CD14-positive monocyte (primary cell): ENCODE results near the gene LOXL3. TPM values are rescaled to one million over a fixed set of nuclear protein-coding genes. Genes with fewer than 3 reads are reported as not detected.

Experiments used
- DNase-seq, 3 donors: peaks; one replicate each; pipeline ENCODE4 v3.0.0-alpha.2; 2011 to 2022
- H2AFZ ChIP-seq: 2 replicates; pipeline ENCODE4 v1.6.0; 2012; ENCODE audit warnings: mild to moderate bottlenecking, low read depth, low read length, inconsistent platforms; ENCODE audit not compliant: insufficient read depth, poor library complexity, severe bottlenecking
- H3K27ac ChIP-seq, 2 donors: 1 replicate in 1 of 2; 2 replicates in 1 of 2; pipeline ENCODE4 v1.5.1; 2012 to 2013; ENCODE audit warnings: low read length in 2 of 2, control low read depth in 1 of 2, inconsistent platforms in 1 of 2, low read depth in 1 of 2, mild to moderate bottlenecking in 1 of 2
- H3K27me3 ChIP-seq, 2 donors: one replicate each; pipeline versions ENCODE4 v1.6.0 to v1.6.1; 2011 to 2013; ENCODE audit warnings: low read length in 2 of 2; ENCODE audit not compliant: control insufficient read depth in 2 of 2, insufficient read depth in 2 of 2
- H3K36me3 ChIP-seq, 2 donors: replicated peaks in 1 of 2; 1 replicate in 1 of 2; 2 replicates in 1 of 2; pipeline versions ENCODE4 v1.5.1 to v1.6.1; 2012 to 2013; ENCODE audit warnings: low read length in 2 of 2, control low read depth in 1 of 2, inconsistent platforms in 1 of 2, mild to moderate bottlenecking in 1 of 2; ENCODE audit not compliant: insufficient read depth in 2 of 2, control insufficient read depth in 1 of 2
- H3K4me1 ChIP-seq, 2 donors: 1 replicate in 1 of 2; 2 replicates in 1 of 2; pipeline versions ENCODE4 v1.5.1 to v1.6.1; 2012 to 2013; ENCODE audit warnings: low read length in 2 of 2, control low read depth in 1 of 2, inconsistent platforms in 1 of 2, mild to moderate bottlenecking in 1 of 2, moderate library complexity in 1 of 2; ENCODE audit not compliant: insufficient read depth in 2 of 2, control insufficient read depth in 1 of 2
- H3K4me2 ChIP-seq: replicated peaks from 2 replicates; pipeline ENCODE3; 2012; ENCODE audit warnings: low read length, moderate library complexity, mild to moderate bottlenecking; ENCODE audit not compliant: poor library complexity, severe bottlenecking; ENCODE audit errors: extremely low read depth
- H3K4me3 ChIP-seq, 3 experiments: fragments of 200-600 bp in 1 of 3; sonication (generic) in 1 of 3; replicated peaks in 1 of 3; 1 replicate in 2 of 3; 2 replicates in 1 of 3; pipeline ENCODE4 v1.5.1; 2011 to 2013; ENCODE audit warnings: low read length in 3 of 3, mild to moderate bottlenecking in 3 of 3, control low read depth in 2 of 3, low read depth in 2 of 3, inconsistent platforms in 1 of 3, moderate library complexity in 1 of 3
- H3K79me2 ChIP-seq: 2 replicates; pipeline ENCODE4 v1.6.0; 2012; ENCODE audit warnings: mild to moderate bottlenecking, control low read depth, inconsistent platforms, low read length, moderate library complexity; ENCODE audit not compliant: insufficient read depth
- H3K9ac ChIP-seq: 2 replicates; pipeline ENCODE4 v1.6.0; 2017; ENCODE audit warnings: low read length, mild to moderate bottlenecking; ENCODE audit not compliant: insufficient read depth, poor library complexity, severe bottlenecking
- H3K9me3 ChIP-seq, 2 donors: replicated peaks in 1 of 2; 1 replicate in 1 of 2; 2 replicates in 1 of 2; pipeline versions ENCODE4 v1.5.1 to v1.6.1; 2012 to 2013; ENCODE audit warnings: low read length in 2 of 2, control low read depth in 1 of 2; ENCODE audit not compliant: control insufficient read depth in 1 of 2, insufficient read depth in 1 of 2
- H4K20me1 ChIP-seq: 2 replicates; pipeline ENCODE4 v1.6.0; 2012; ENCODE audit warnings: mild to moderate bottlenecking, low read length, control low read depth, moderate library complexity; ENCODE audit not compliant: insufficient read depth
- H3K27ac Mint-ChIP-seq, 7 donors: one replicate each; pipeline ENCODE4 v1.8.0; 2020; ENCODE audit warnings: mild to moderate bottlenecking in 7 of 7, mixed read lengths in 7 of 7, moderate library complexity in 6 of 7, inconsistent platforms in 2 of 7
- H3K27me3 Mint-ChIP-seq, 3 donors: one replicate each; pipeline ENCODE4 v1.8.0; 2021 to 2022; ENCODE audit warnings: low read depth in 3 of 3, mild to moderate bottlenecking in 3 of 3, mixed read lengths in 3 of 3, moderate library complexity in 3 of 3, inconsistent platforms in 1 of 3
- H3K36me3 Mint-ChIP-seq, 2 donors: one replicate each; pipeline ENCODE4 v1.8.0; 2020; ENCODE audit warnings: mixed read lengths in 2 of 2, inconsistent platforms in 1 of 2, mild to moderate bottlenecking in 1 of 2
- H3K4me1 Mint-ChIP-seq: one replicate; pipeline ENCODE4 v1.8.0; 2020; ENCODE audit warnings: mild to moderate bottlenecking, mixed read lengths
- H3K4me3 Mint-ChIP-seq, 2 donors: one replicate each; pipeline ENCODE4 v1.8.0; 2020; ENCODE audit warnings: mild to moderate bottlenecking in 2 of 2, mixed read lengths in 2 of 2, moderate library complexity in 1 of 2
- H3K9me3 Mint-ChIP-seq, 7 donors: one replicate each; pipeline ENCODE4 v1.8.0; 2020 to 2022; ENCODE audit warnings: mixed read lengths in 7 of 7, mild to moderate bottlenecking in 6 of 7, moderate library complexity in 6 of 7, inconsistent platforms in 2 of 7
- WGBS: methylation state at CpG from one replicate; pipeline ENCODE4 v1.1.5; 2013; ENCODE audit warnings: missing lambda C conversion rate; ENCODE audit not compliant: insufficient coverage; 5-methylcytosine and 5-hydroxymethylcytosine counted together
- intact Hi-C, 2 donors: fragments of 100-400 bp; cut with micrococcal nuclease; formaldehyde crosslinking; loops; one replicate each; pipeline versions ENCODE4 v1.15.0 to v1.15.1; 2023
- polyA plus RNA-seq, 3 donors: library from polyadenylated mRNA; depleted of rRNA in 1 of 3; unstranded in 2 of 3; stranded (reverse) in 1 of 3; fragments of 300-500 nt in 2 of 3; fragments of >200 nt in 1 of 3; fragmentation: Illumina TruSeq in 2 of 3; gene quantifications; 1 replicate in 2 of 3; 2 replicates in 1 of 3; pipeline ENCODE4 v1.2.3, GENCODE V29; 2012 to 2021
- TF ChIP-seq, protein P1 (sequence below): fragments of 200-600 bp; IDR thresholded peaks from one replicate; pipeline ENCODE4 v1.8.0; 2022; ENCODE audit warnings: antibody characterized with exemption, mild to moderate bottlenecking

The LOXL3 gene
- polyA plus RNA-seq, 3 donors = 18.2 to 35.0 (median 18.5) TPM

DNA sequence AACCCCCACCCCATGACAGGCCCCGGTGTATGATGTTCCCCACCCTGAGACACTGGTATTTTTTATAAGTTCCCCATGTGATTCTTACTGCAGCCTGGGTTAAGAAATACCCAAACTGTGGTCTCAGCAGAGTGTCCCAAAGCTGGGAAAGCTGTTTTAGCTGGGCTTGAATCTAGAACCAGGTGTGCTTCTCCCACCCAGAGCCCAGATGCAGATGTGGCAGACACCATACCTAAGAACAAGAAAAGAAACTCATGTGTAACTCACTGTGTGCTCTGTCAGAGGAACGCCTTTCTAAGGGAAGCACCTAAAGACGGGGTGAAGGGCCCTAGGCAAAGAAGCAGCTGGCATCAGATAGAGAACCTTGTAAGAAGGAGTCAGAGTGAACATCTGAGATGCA is 24.7 kb upstream of the LOXL3 start:
- H3K79me2 ChIP-seq = peaks cover 7% of the 10 kb centered on the region
- H3K36me3 Mint-ChIP-seq = no peaks in the 10 kb centered on the region
- peak overlapping the region; percentile 15 for H2AFZ ChIP-seq
- H3K4me3 ChIP-seq = no peak overlapping the region
- no peaks in the 10 kb centered on the region for H3K9me3 Mint-ChIP-seq
- peaks cover 0 to 4% (median 0%) of the 10 kb centered on the region in 3 donors for H3K27me3 Mint-ChIP-seq
- no peak overlapping the region for H3K9ac ChIP-seq
- H3K4me1 ChIP-seq = peaks cover 59 to 63% of the 10 kb centered on the region in 2 donors
- no peak for DNase-seq
- peaks cover 59% of the 10 kb centered on the region for H3K4me1 Mint-ChIP-seq
- no peaks in the 10 kb centered on the region for H3K36me3 ChIP-seq
- TF ChIP-seq, protein P1, sequence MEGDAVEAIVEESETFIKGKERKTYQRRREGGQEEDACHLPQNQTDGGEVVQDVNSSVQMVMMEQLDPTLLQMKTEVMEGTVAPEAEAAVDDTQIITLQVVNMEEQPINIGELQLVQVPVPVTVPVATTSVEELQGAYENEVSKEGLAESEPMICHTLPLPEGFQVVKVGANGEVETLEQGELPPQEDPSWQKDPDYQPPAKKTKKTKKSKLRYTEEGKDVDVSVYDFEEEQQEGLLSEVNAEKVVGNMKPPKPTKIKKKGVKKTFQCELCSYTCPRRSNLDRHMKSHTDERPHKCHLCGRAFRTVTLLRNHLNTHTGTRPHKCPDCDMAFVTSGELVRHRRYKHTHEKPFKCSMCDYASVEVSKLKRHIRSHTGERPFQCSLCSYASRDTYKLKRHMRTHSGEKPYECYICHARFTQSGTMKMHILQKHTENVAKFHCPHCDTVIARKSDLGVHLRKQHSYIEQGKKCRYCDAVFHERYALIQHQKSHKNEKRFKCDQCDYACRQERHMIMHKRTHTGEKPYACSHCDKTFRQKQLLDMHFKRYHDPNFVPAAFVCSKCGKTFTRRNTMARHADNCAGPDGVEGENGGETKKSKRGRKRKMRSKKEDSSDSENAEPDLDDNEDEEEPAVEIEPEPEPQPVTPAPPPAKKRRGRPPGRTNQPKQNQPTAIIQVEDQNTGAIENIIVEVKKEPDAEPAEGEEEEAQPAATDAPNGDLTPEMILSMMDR = no peak
- no peak overlapping the region for H3K4me2 ChIP-seq
- peak overlapping the region in 1 of 2 donors; percentile 88 for H3K27ac ChIP-seq
- no peaks in the 10 kb centered on the region for H4K20me1 ChIP-seq
- intact Hi-C loops = no loop called here
- H3K27me3 ChIP-seq = no peaks in the 10 kb centered on the region
- no peaks in the 10 kb centered on the region for H3K9me3 ChIP-seq
- 0% methylated on average over 2 of the region's 3 CpGs for WGBS
- no peak overlapping the region for H3K4me3 Mint-ChIP-seq
- H3K27ac Mint-ChIP-seq = peak overlapping the region; percentile 63 to 91 (median 74)

DNA sequence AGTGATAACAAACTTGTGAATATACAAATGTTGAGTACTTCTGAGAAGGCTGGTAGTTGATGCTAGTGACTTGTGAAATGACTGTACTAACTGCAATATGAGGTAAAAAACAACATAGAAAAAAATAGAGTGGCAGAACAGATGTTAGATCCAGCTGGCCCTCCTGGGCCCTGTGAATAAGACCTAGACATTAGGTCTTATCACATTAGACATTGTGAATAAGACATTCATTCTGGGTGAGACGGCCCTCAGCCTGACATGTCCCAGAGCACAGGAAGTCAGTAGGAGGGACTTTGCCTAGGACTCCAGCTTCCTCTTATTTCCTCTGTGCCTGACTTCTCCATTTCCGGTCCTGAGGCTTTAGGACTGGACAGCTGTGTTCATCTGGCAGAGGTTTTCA is 23.7 kb upstream of the LOXL3 start:
- WGBS = 0% methylated on average over 1 of the region's 2 CpGs
- peaks cover 7% of the 10 kb centered on the region for H3K79me2 ChIP-seq
- H3K27me3 ChIP-seq = no peaks in the 10 kb centered on the region
- H3K36me3 ChIP-seq = no peaks in the 10 kb centered on the region
- Mint-ChIP-seq H3K4me1 (peaks cover 61% of the 10 kb centered on the region), H3K4me3 (peak overlapping the region; percentile 1 to 52), H3K27me3 (peaks cover 0 to 3% (median 0%) of the 10 kb centered on the region in 3 donors), H3K27ac (peak overlapping the region; percentile 86 to 96 (median 91)), H3K9me3 (no peaks in the 10 kb centered on the region), H3K36me3 (no peaks in the 10 kb centered on the region)
- no peak overlapping the region for H3K9ac ChIP-seq
- intact Hi-C loops = no loop called here
- H3K4me2 ChIP-seq = peak overlapping the region; percentile 63
- no peaks in the 10 kb centered on the region for H3K9me3 ChIP-seq
- TF ChIP-seq, protein P1 = no peak
- H2AFZ ChIP-seq = peak overlapping the region; percentile 35
- peaks cover 64 to 69% of the 10 kb centered on the region in 2 donors for H3K4me1 ChIP-seq
- no peaks in the 10 kb centered on the region for H4K20me1 ChIP-seq
- peak overlapping the region; percentile 47 to 88 for H3K27ac ChIP-seq
- peak; percentile 59 to 83 (median 81) for DNase-seq
- H3K4me3 ChIP-seq = peak overlapping the region in 2 of 3 experiments; percentile 12 to 63
